ENCODE data around the gene PCDH9. TPM values are rescaled to one million over a fixed set of nuclear protein-coding genes. Genes with fewer than 3 reads are reported as not detected.

Gene PCDH9
- polyA plus RNA-seq, 1 donor, result 1.8 TPM

- WGBS (ENCODE audit: insufficient coverage, low lambda C conversion rate), result 60% methylated on average over 1 of the region's 3 CpGs
- Histone ChIP-seq H3K27ac (ENCODE audit: low read length) (no peak overlapping the region), H3K27me3 (ENCODE audit: control insufficient read depth, insufficient read depth, low read length) (no peaks in the 10 kb centered on the region), H3K4me3 (ENCODE audit: low read length) (no peak overlapping the region), H3K9me3 (ENCODE audit: control insufficient read depth, low read depth, low read length) (no peaks in the 10 kb centered on the region), H3K4me1 (ENCODE audit: control insufficient read depth, insufficient read depth, low read length) (no peaks in the 10 kb centered on the region), H3K36me3 (ENCODE audit: control insufficient read depth, insufficient read depth, low read length) (no peaks in the 10 kb centered on the region)
- DNase-seq, result no peak
These were observed 238.0 kb downstream of the PCDH9 start for GRCh38 chr13:66992183-66992582.

DNA sequence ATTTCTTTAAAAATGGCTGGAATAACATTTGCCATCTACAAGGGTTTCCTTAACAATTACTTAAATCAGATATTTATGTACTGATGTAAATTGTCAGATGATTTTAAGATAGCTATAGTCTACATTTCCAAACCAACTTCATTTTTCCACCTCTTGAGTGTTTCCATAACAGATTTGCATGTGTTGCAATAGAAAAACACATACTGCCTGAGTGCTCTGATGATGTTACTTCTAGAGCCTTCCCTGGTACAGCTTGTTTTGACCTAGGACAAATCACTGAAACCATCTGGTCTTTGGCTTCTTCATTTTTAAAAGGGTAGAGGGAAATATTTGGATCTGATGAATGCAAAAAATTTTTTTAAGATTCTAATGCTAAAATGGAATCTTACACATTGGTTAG is 245.9 kb downstream of the PCDH9 start:
- Histone ChIP-seq H3K36me3 (ENCODE audit: control insufficient read depth, insufficient read depth, low read length) (no peaks in the 10 kb centered on the region), H3K27me3 (ENCODE audit: control insufficient read depth, insufficient read depth, low read length) (no peaks in the 10 kb centered on the region), H3K27ac (ENCODE audit: low read length) (no peak overlapping the region), H3K4me1 (ENCODE audit: control insufficient read depth, insufficient read depth, low read length) (no peaks in the 10 kb centered on the region), H3K4me3 (ENCODE audit: low read length) (no peak overlapping the region), H3K9me3 (ENCODE audit: control insufficient read depth, low read depth, low read length) (no peaks in the 10 kb centered on the region)
- no peak for DNase-seq

DNA sequence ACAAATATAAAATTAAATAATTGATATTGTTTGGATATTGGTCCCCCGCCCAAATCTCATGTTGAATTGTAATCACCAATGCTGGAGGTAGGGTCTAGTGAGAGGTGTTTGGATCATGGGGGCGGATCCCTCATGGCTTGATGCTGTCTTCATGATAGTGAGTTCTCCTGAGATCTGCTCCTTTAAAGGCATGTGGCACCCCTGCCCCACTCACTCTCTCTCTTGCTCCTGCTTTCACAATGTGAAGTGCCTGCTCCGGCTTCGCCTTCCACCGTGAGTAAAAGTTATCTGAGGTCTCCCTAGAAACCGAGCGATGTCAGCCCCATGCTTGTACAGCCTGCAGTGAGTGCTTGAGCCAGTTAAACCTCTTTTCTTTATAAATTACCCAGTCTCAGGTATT is 248.2 kb downstream of the PCDH9 start:
- DNase-seq, result no peak
- Histone ChIP-seq H3K27me3 (ENCODE audit: control insufficient read depth, insufficient read depth, low read length) (no peaks in the 10 kb centered on the region), H3K36me3 (ENCODE audit: control insufficient read depth, insufficient read depth, low read length) (no peaks in the 10 kb centered on the region), H3K4me1 (ENCODE audit: control insufficient read depth, insufficient read depth, low read length) (no peaks in the 10 kb centered on the region), H3K9me3 (ENCODE audit: control insufficient read depth, low read depth, low read length) (no peaks in the 10 kb centered on the region), H3K27ac (ENCODE audit: low read length) (no peak overlapping the region), H3K4me3 (ENCODE audit: low read length) (no peak overlapping the region)
- WGBS (ENCODE audit: insufficient coverage, low lambda C conversion rate), result no CpG with 5 or more reads among the region's 7 CpGs

- Histone ChIP-seq H3K4me3 (ENCODE audit: low read length) (no peak overlapping the region), H3K27ac (ENCODE audit: low read length) (no peak overlapping the region), H3K9me3 (ENCODE audit: control insufficient read depth, low read depth, low read length) (no peaks in the 10 kb centered on the region), H3K4me1 (ENCODE audit: control insufficient read depth, insufficient read depth, low read length) (no peaks in the 10 kb centered on the region), H3K27me3 (ENCODE audit: control insufficient read depth, insufficient read depth, low read length) (no peaks in the 10 kb centered on the region), H3K36me3 (ENCODE audit: control insufficient read depth, insufficient read depth, low read length) (no peaks in the 10 kb centered on the region)
- 92% methylated on average over 2 of the region's 4 CpGs for WGBS (ENCODE audit: insufficient coverage, low lambda C conversion rate)
- no peak for DNase-seq
These were observed 253.0 kb downstream of the PCDH9 start for GRCh38 chr13:66977161-66977560.

GRCh38 chr13:66974889-66975288 is 255.2 kb downstream of the PCDH9 start:
- Histone ChIP-seq H3K27ac (ENCODE audit: low read length) (no peak overlapping the region), H3K4me1 (ENCODE audit: control insufficient read depth, insufficient read depth, low read length) (no peaks in the 10 kb centered on the region), H3K4me3 (ENCODE audit: low read length) (no peak overlapping the region), H3K27me3 (ENCODE audit: control insufficient read depth, insufficient read depth, low read length) (no peaks in the 10 kb centered on the region), H3K9me3 (ENCODE audit: control insufficient read depth, low read depth, low read length) (no peaks in the 10 kb centered on the region), H3K36me3 (ENCODE audit: control insufficient read depth, insufficient read depth, low read length) (no peaks in the 10 kb centered on the region)
- DNase-seq, result no peak
- 80% methylated on average over 1 of the region's 1 CpG for WGBS (ENCODE audit: insufficient coverage, low lambda C conversion rate)

DNA sequence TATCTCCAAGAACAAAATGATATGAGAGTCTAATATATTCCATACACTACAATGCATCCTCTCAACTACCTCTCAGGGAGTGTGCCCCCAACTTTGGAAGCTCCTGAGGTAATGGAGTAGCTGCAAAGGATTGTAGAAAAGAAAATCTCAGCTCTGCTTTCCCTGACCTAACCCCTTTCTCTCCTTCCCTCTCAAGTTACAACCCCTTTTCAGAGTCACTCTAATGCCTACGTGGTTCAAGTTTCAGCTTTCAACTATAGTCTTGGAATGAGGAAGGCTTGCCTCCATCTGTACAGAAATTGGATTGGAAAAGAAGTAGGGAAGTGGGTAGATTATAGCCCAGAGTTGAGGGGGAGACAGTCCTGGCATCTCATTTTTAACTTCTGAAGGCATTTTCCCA is 256.0 kb downstream of the PCDH9 start:
- Histone ChIP-seq H3K4me3 (ENCODE audit: low read length) (no peak overlapping the region), H3K4me1 (ENCODE audit: control insufficient read depth, insufficient read depth, low read length) (no peaks in the 10 kb centered on the region), H3K36me3 (ENCODE audit: control insufficient read depth, insufficient read depth, low read length) (no peaks in the 10 kb centered on the region), H3K27ac (ENCODE audit: low read length) (no peak overlapping the region), H3K27me3 (ENCODE audit: control insufficient read depth, insufficient read depth, low read length) (no peaks in the 10 kb centered on the region), H3K9me3 (ENCODE audit: control insufficient read depth, low read depth, low read length) (no peaks in the 10 kb centered on the region)
- DNase-seq, result no peak
- 0% methylated on average over 1 of the region's 1 CpG for WGBS (ENCODE audit: insufficient coverage, low lambda C conversion rate)

DNA sequence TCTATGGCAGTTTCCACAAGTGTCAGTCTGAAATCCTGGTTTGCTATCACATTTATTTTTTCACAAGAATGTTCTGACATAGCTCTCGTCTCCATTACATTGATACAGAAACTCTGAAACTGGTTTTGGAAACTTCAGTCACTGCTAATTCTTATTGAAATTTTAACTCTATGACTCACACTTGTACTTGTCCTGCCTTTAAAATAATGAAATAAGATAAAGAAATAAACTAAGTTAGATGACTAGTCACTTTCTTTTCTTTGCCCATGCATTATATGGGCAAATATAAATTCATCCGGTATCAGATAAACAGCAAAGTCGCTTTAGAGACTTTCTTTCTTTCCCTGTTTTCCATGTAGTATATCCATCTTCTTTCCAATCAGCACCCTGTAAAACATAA is 257.5 kb downstream of the PCDH9 start:
- H3K4me3 ChIP-seq (ENCODE audit: low read length), result no peak overlapping the region
- no peak overlapping the region for H3K27ac ChIP-seq (ENCODE audit: low read length)
- no peaks in the 10 kb centered on the region for H3K4me1 ChIP-seq (ENCODE audit: control insufficient read depth, insufficient read depth, low read length)
- no peaks in the 10 kb centered on the region for H3K27me3 ChIP-seq (ENCODE audit: control insufficient read depth, insufficient read depth, low read length)
- no peak for DNase-seq
- no peaks in the 10 kb centered on the region for H3K9me3 ChIP-seq (ENCODE audit: control insufficient read depth, low read depth, low read length)
- WGBS (ENCODE audit: insufficient coverage, low lambda C conversion rate), result 90% methylated on average over 2 of the region's 3 CpGs
- H3K36me3 ChIP-seq (ENCODE audit: control insufficient read depth, insufficient read depth, low read length), result no peaks in the 10 kb centered on the region

- no peak overlapping the region for H3K4me3 ChIP-seq (ENCODE audit: low read length)
- no peaks in the 10 kb centered on the region for H3K27me3 ChIP-seq (ENCODE audit: control insufficient read depth, insufficient read depth, low read length)
- no peaks in the 10 kb centered on the region for H3K4me1 ChIP-seq (ENCODE audit: control insufficient read depth, insufficient read depth, low read length)
- no peak for DNase-seq
- H3K36me3 ChIP-seq (ENCODE audit: control insufficient read depth, insufficient read depth, low read length), result no peaks in the 10 kb centered on the region
- no CpG with 5 or more reads among the region's 2 CpGs for WGBS (ENCODE audit: insufficient coverage, low lambda C conversion rate)
- H3K27ac ChIP-seq (ENCODE audit: low read length), result no peak overlapping the region
- no peaks in the 10 kb centered on the region for H3K9me3 ChIP-seq (ENCODE audit: control insufficient read depth, low read depth, low read length)
These were observed 259.1 kb downstream of the PCDH9 start for GRCh38 chr13:66971004-66971403.

- Histone ChIP-seq H3K9me3 (ENCODE audit: control insufficient read depth, low read depth, low read length) (no peaks in the 10 kb centered on the region), H3K36me3 (ENCODE audit: control insufficient read depth, insufficient read depth, low read length) (no peaks in the 10 kb centered on the region), H3K4me1 (ENCODE audit: control insufficient read depth, insufficient read depth, low read length) (no peaks in the 10 kb centered on the region), H3K27ac (ENCODE audit: low read length) (no peak overlapping the region), H3K4me3 (ENCODE audit: low read length) (no peak overlapping the region), H3K27me3 (ENCODE audit: control insufficient read depth, insufficient read depth, low read length) (no peaks in the 10 kb centered on the region)
- DNase-seq, result no peak
- WGBS (ENCODE audit: insufficient coverage, low lambda C conversion rate), result 75% methylated on average over 1 of the region's 1 CpG
These were observed 260.8 kb downstream of the PCDH9 start for GRCh38 chr13:66969291-66969690.

- H3K27me3 ChIP-seq (ENCODE audit: control insufficient read depth, insufficient read depth, low read length), result no peaks in the 10 kb centered on the region
- H3K9me3 ChIP-seq (ENCODE audit: control insufficient read depth, low read depth, low read length), result no peaks in the 10 kb centered on the region
- no CpG with 5 or more reads among the region's 3 CpGs for WGBS (ENCODE audit: insufficient coverage, low lambda C conversion rate)
- H3K36me3 ChIP-seq (ENCODE audit: control insufficient read depth, insufficient read depth, low read length), result no peaks in the 10 kb centered on the region
- no peak overlapping the region for H3K27ac ChIP-seq (ENCODE audit: low read length)
- H3K4me1 ChIP-seq (ENCODE audit: control insufficient read depth, insufficient read depth, low read length), result no peaks in the 10 kb centered on the region
- no peak for DNase-seq
- no peak overlapping the region for H3K4me3 ChIP-seq (ENCODE audit: low read length)
These were observed 262.1 kb downstream of the PCDH9 start for GRCh38 chr13:66967811-66968597.

- no peak for DNase-seq
- H3K36me3 ChIP-seq (ENCODE audit: control insufficient read depth, insufficient read depth, low read length), result no peaks in the 10 kb centered on the region
- no peaks in the 10 kb centered on the region for H3K4me1 ChIP-seq (ENCODE audit: control insufficient read depth, insufficient read depth, low read length)
- H3K4me3 ChIP-seq (ENCODE audit: low read length), result no peak overlapping the region
- no peaks in the 10 kb centered on the region for H3K9me3 ChIP-seq (ENCODE audit: control insufficient read depth, low read depth, low read length)
- no peaks in the 10 kb centered on the region for H3K27me3 ChIP-seq (ENCODE audit: control insufficient read depth, insufficient read depth, low read length)
- 90% methylated on average over 1 of the region's 1 CpG for WGBS (ENCODE audit: insufficient coverage, low lambda C conversion rate)
- H3K27ac ChIP-seq (ENCODE audit: low read length), result no peak overlapping the region
These were observed 265.0 kb downstream of the PCDH9 start for GRCh38 chr13:66965181-66965580.
